Daoy (cell line): ENCODE data around the gene MYO7B. TPM values are rescaled to one million over a fixed set of nuclear protein-coding genes. Genes with fewer than 3 reads are reported as not detected.

Experiments
- DNase-seq: peaks from one replicate; pipeline ENCODE4 v3.0.0-alpha.2; 2015; ENCODE audit warnings: low read depth
- total RNA-seq: library from RNA; depleted of rRNA; stranded (reverse); fragments of >200 nt; shearing (Covaris generic); gene quantifications from 2 replicates; pipeline ENCODE4 v1.2.3, GENCODE V29; 2014

Gene MYO7B
- total RNA-seq, 1 experiment from 2014 or later, result 0.91 TPM

DNA sequence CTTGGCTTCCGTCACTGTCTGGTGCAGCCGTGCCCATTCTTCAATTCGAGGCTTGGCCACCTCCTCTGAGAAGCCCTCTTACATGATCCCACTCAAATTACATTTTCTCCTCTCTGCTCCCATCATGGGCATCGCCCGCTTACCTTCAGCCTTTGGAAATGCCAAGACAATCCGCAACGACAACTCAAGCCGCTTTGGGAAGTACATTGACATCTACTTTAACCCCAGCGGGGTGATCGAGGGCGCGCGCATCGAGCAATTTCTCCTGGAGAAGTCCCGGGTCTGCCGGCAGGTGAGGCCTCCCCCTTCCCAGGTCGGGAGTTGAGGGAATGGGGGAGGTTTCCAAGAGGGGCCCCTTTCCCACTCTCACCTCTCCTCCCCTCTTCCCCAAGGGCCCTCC lies 38.3 kb downstream of the MYO7B start:
- no peak for DNase-seq

DNA sequence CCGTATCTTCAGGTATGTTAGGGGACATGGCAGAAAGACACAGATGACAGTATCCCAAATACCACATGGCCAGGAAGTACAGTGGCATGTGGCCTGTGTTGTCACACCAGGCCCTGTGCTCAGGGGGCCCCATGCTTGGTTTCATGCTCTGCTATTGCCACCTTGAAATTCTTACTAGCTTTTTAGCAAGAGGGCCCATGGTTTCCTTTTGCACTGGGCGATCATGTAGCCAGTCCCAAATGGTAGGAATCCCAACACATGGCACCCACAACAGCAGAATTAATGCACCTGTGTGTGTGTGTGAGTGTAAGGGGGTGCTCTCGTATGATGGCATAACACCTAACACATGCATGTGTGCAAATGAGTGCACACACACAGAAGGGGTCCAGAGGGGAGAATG lies 39.2 kb downstream of the MYO7B start:
- DNase-seq, result no peak

DNA sequence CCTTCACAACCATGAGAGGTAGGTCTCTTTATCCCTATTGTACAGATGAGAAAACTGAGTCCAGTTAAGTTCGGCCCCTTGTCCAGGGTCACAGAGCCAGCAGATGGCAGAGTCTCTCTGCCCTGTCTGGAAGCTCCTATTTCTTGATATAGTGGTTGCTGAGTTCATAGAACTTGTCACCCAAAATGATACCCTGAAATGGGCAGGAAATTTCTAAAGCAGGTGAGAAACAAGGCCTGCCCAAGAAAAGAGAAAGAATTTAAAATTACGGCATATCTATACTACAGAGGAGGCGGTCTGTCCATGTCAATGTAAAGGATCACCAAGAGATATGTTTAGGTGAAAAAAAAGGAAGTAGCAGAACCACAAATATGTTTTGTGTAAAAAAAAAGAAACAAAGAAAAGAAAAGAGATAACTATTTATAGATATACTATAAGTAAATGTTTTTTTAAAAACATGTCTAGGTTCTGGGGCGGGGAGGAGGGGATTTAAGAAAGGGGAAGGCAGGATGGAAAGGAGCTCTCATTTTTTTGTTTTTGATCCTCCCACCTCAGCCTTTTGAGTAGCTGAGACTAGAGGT lies 39.8 kb downstream of the MYO7B start:
- DNase-seq, result no peak

- no peak for DNase-seq
These were observed 40.5 kb downstream of the MYO7B start for GRCh38 chr2:127575941-127576432.

DNA sequence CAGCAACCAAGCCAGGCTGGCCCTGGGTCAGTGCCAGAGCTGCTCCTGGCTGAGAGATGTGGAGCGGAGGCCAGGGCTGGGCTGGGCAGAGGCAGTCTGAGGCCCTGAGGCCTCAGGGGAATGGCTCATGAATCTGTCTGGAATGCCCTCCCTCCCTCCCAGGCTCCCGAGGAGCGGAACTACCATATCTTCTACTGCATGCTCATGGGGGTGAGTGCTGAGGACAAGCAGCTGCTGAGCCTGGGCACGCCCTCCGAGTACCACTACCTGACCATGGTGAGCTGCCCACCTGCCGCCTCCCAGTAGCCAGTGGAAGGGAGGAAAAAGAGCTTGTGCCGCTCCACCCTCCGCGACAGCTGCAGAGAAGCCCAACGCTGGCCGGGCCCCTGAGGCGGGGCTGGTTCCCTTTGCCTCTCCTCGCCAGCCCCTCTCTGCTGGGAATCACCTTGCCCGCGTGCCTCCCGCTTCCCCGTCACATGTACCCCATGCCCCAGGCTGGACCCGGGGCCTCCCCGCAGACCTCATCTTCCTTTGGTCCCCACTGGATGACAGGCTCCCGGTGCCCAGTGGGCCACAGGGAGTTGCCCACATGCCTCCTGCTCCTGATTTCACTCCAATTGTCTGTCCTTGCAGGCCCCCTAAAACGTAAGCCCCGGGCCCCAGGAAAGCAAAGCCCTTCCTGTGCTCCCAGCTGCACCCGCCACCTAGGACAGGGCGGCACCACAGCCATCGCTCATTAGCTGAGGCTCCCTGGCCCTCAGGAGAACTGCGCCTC lies 41.1 kb downstream of the MYO7B start:
- DNase-seq, result peak; percentile 72

- DNase-seq, result no peak
These were observed 41.7 kb downstream of the MYO7B start for GRCh38 chr2:127577208-127577475.

DNA sequence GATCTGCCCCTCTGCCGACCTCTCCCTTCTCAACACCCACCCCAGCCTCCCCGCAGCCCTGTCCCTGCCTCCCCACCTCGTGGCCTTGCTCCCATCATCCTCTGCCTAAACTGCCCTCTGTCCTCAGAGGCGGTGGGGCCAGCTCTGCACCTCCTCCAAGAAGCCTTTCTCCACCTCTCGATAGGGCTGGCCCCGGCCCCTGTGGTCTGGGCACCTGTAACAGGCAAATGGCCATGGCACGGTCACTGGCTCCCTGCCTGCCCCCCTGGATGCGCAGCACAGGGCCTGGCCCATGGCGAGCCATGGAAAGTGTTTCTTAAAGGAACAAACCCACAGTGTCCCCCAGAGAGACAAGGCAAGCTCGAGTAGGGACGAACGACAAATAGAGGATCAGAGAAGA lies 42.0 kb downstream of the MYO7B start:
- no peak for DNase-seq

DNA sequence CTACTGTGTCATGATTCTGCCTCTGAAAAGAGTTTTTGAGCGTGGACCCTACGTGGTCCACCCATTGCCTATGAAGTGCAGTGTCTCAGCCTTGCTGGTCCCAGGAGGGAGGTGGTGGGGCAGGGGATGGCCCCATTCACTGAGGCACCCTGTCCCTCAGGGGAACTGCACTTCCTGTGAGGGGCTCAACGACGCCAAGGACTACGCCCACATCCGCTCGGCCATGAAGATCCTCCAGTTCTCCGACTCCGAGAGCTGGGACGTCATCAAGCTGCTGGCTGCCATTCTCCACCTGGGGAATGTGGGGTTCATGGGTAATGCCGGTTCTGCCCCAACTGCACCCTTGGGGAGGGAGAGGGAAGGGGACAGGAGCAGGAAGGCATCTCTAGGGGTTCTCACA lies 42.5 kb downstream of the MYO7B start:
- no peak for DNase-seq

GRCh38 chr2:127578411-127578810 lies 42.9 kb downstream of the MYO7B start:
- DNase-seq, result no peak

DNA sequence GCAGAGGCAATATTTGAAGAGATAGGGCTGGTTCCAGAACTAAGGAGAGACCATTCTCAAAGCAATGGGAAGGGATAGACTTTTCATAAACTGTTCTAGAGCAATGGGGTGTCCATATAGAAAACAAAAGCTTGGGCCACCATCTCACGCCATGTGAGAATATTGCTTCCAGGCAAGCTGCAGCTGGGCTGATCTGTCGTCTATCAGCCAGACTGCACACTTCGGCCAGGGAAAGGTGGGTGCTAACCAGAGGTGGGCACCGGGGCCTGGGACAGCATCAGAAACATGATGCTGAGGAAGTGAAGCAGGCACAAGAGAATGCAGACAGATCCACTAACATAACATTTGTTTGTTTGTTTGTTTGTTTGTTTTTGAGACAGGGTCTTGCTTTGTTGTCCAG lies 43.7 kb downstream of the MYO7B start:
- no peak for DNase-seq

DNA sequence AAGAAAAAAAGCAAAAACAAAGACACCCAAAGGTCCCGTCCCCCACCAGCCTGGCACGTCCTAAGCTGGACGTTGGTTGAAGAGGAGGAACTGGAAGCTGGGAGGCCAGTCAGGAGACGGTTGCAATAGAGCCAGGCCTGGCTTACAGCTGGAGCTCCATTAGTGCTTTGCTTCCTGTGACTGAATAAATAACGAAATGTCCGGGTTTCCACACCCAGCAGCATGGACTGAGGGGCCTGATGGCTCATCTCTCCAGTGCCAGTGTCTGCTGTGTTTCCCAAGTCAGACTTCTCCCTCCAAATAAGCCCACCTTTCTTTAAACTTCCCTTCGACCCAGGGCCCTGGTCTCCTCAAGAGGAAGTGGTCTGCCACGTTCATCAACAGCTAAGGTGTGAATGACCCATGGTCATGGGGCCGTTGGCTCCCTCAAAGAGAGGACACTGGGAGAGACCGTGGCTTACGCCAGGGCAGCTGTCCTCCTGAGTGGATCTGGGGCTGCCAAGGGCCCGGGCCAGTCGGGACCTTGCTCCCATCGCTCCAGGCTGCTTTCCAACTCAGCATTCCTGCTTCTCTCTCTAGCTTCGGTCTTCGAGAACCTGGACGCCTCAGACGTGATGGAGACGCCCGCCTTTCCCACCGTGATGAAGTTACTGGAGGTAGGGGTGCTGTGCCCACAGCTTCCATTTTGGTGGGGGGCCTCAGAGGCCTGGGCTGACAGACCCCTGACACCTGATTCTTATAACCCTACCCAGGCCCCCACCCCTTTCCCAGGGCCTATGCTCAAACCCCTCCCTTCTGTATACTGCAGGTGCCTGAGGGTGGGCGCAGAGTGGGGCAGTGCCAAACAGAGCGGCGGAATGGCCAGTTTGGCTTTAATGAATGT lies 44.9 kb downstream of the MYO7B start:
- no peak for DNase-seq

- DNase-seq, result no peak
These were observed 45.5 kb downstream of the MYO7B start for GRCh38 chr2:127581050-127581345.

- no peak for DNase-seq
These were observed 46.3 kb downstream of the MYO7B start for GRCh38 chr2:127581516-127582490.

- DNase-seq, result no peak
These were observed 47.7 kb downstream of the MYO7B start for GRCh38 chr2:127582863-127583861.

GRCh38 chr2:127584047-127584446 lies 48.6 kb downstream of the MYO7B start:
- DNase-seq, result no peak

DNA sequence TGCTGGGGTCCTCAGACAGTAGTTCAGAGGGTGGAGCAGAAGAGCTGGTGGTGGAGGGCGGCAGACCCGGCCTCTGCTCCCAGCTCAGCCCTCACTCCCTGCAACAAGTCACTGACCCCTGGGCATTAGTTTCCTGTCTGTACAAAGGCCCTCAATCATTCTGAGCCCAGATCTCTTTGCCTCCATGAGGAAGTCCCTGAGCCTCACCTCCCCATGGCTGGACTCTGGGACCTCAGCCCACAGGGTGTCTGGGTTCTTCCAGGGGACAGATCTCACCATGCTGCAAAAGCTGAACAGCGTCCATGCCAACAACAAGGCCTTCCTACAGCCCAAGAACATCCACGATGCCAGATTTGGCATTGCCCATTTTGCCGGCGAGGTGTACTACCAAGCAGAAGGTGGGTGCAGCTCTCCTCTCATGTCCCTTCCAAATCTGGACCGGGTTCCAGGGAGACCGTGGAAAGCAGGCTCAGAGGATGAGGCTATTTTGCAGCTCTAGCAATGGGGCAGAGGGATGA lies 49.1 kb downstream of the MYO7B start:
- DNase-seq, result no peak

GRCh38 chr2:127585270-127585807 lies 49.9 kb downstream of the MYO7B start:
- no peak for DNase-seq

- DNase-seq, result no peak
These were observed 50.7 kb downstream of the MYO7B start for GRCh38 chr2:127586136-127586535.

- DNase-seq, result no peak
These were observed 51.3 kb downstream of the MYO7B start for GRCh38 chr2:127586746-127587295.

DNA sequence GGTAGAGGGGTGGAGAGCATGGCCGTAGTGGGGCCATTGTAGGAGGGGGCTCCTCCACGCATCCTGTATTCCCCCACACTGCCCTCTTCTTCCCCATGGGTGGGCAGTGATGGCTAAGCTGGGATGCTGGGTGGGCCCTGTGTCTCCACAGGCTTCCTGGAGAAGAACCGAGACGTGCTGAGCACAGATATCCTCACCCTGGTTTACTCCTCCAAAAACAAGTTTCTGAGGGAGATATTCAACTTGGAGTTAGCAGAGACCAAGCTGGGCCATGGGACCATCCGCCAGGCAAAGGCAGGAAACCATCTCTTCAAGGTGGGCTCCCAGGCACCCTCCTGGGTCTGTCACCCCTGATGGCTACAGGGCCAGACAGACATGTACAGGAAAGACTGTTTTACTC lies 52.8 kb downstream of the MYO7B start:
- no peak for DNase-seq
